Loucy (cell line): Measurements from ENCODE around the gene DHRS3.

Experiments used
- H2AFZ ChIP-seq: fragments of 200-600 bp; sonication (generic); 2 replicates; pipeline ENCODE4 v1.6.0; 2016; ENCODE audit warnings: antibody characterized with exemption, mild to moderate bottlenecking, low read length, moderate library complexity
- H3F3A ChIP-seq: fragments of 200-600 bp; 2 replicates; pipeline ENCODE4 v1.6.0; 2016; ENCODE audit warnings: antibody characterized with exemption, low read depth, mild to moderate bottlenecking
- H3K27me3 ChIP-seq: fragments of 200-600 bp; sonication (generic); 2 replicates; pipeline ENCODE4 v1.6.1; 2014; ENCODE audit warnings: low read length, mild to moderate bottlenecking; ENCODE audit not compliant: insufficient read depth, poor library complexity, severe bottlenecking
- H3K36me3 ChIP-seq: fragments of 200-600 bp; sonication (generic); 2 replicates; pipeline ENCODE4 v1.6.1; 2016; ENCODE audit warnings: low read length; ENCODE audit not compliant: insufficient read depth
- H3K4me1 ChIP-seq: fragments of 200-600 bp; sonication (generic); 2 replicates; pipeline ENCODE4 v1.5.1; 2014; ENCODE audit warnings: low read length, mild to moderate bottlenecking; ENCODE audit not compliant: insufficient read depth, poor library complexity, severe bottlenecking
- H3K4me2 ChIP-seq: fragments of 200-600 bp; sonication (generic); 2 replicates; pipeline ENCODE4 v1.6.0; 2014; ENCODE audit warnings: antibody characterized with exemption, low read length, low read depth, mild to moderate bottlenecking; ENCODE audit not compliant: poor library complexity, severe bottlenecking
- H3K4me3 ChIP-seq: fragments of 200-600 bp; sonication (generic); 2 replicates; pipeline ENCODE4 v1.5.1; 2014; ENCODE audit warnings: low read length, mild to moderate bottlenecking, mixed read lengths; ENCODE audit not compliant: poor library complexity, severe bottlenecking
- H3K79me2 ChIP-seq: fragments of 200-600 bp; sonication (generic); 2 replicates; pipeline ENCODE4 v1.6.1; 2014; ENCODE audit warnings: low read length; ENCODE audit not compliant: insufficient read depth
- H3K9ac ChIP-seq: fragments of 200-600 bp; sonication (generic); 2 replicates; pipeline ENCODE4 v1.6.0; 2014; ENCODE audit warnings: mild to moderate bottlenecking, low read depth, low read length, moderate library complexity; ENCODE audit not compliant: poor library complexity, severe bottlenecking
- H3K9me2 ChIP-seq: fragments of 200-600 bp; sonication (generic); replicated peaks from 2 replicates; pipeline ENCODE4 v1.6.1; 2016; ENCODE audit warnings: low read depth, low read length, mixed read lengths
- H3K9me3 ChIP-seq: fragments of 200-600 bp; sonication (generic); 2 replicates; pipeline ENCODE4 v1.6.1; 2014; ENCODE audit warnings: mild to moderate bottlenecking, antibody characterized with exemption, low read length, low read depth; ENCODE audit not compliant: insufficient read depth
- H4K20me1 ChIP-seq: fragments of 200-600 bp; sonication (generic); 2 replicates; pipeline ENCODE4 v1.6.0; 2014; ENCODE audit warnings: antibody characterized with exemption, low read length, mild to moderate bottlenecking; ENCODE audit not compliant: insufficient read depth, poor library complexity, severe bottlenecking
- CTCF ChIP-seq: fragments of 200-600 bp; sonication (generic); conservative IDR thresholded peaks from 2 replicates; pipeline ENCODE4 v1.5.1; 2014; ENCODE audit warnings: mild to moderate bottlenecking, antibody characterized with exemption, low read length
- EZH2phosphoT487 ChIP-seq: fragments of 200-600 bp; IDR thresholded peaks from 2 replicates; pipeline ENCODE4 v1.6.1; 2018; ENCODE audit warnings: antibody characterized with exemption, mild to moderate bottlenecking, moderate library complexity, borderline replicate concordance

Gene DHRS3

DNA sequence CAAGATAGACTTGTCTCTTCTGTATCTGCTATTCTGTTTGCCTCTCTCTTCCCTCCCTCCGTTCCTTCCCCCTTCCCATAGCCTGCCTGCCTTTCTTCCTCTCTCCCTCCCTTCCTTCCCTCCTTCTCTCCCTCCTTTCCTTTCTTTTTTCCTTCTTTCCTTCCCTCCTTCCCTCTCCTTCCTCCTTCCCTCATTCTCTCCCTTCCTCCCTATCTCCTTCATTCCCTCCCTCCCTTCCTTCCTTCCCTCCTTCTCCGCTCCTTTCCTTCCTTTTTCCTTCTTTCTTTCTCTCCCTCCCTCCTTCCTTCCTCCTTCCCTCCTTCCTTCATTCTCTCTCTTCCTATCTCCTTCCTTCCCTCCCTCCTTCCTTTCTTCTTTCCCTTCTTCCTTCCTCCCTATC lies 26.8 kb upstream of the DHRS3 start:
- H3K4me1 ChIP-seq: no peaks in the 10 kb centered on the region
- no peaks in the 10 kb centered on the region for H3K79me2 ChIP-seq
- H4K20me1 ChIP-seq: no peaks in the 10 kb centered on the region
- H3K36me3 ChIP-seq: no peaks in the 10 kb centered on the region
- TF ChIP-seq CTCF (no peak), EZH2phosphoT487 (no peak)
- no peak overlapping the region for H3K4me3 ChIP-seq
- no peak overlapping the region for H3K4me2 ChIP-seq
- H3F3A ChIP-seq: no peaks in the 10 kb centered on the region
- H3K27me3 ChIP-seq: no peaks in the 10 kb centered on the region
- H3K9me3 ChIP-seq: peaks cover 8% of the 10 kb centered on the region; the same call in 1 of the 2 replicates
- H3K9ac ChIP-seq: no peak overlapping the region
- no peaks in the 10 kb centered on the region for H3K9me2 ChIP-seq
- H2AFZ ChIP-seq: no peak overlapping the region

DNA sequence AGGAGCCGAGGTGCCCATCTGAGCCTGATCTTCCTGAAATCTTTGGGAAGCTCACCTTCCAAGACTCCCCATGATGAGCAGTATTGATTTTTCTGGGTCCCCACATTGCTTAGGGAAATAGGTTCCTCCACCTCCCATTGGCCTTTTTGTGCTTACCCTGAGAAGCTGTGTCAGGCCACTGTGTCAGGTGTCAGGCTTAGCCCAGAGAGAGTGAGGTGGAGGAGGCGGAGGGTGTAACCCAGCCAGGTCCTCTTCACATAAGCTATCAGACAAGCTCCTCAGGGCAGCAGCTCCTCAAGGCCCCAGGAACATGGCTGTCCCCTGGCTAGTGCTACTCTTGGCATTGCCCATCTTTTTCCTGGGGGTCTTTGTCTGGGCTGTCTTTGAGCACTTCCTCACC lies 26.2 kb upstream of the DHRS3 start:
- Histone ChIP-seq H3K9me3 (peaks cover 13% of the 10 kb centered on the region; the same call in 1 of the 2 replicates), H3F3A (no peaks in the 10 kb centered on the region), H2AFZ (no peak overlapping the region), H3K9ac (no peak overlapping the region), H3K79me2 (no peaks in the 10 kb centered on the region), H3K9me2 (no peaks in the 10 kb centered on the region), H3K4me2 (no peak overlapping the region), H3K36me3 (no peaks in the 10 kb centered on the region), H4K20me1 (no peaks in the 10 kb centered on the region), H3K4me1 (no peaks in the 10 kb centered on the region), H3K4me3 (no peak overlapping the region), H3K27me3 (no peaks in the 10 kb centered on the region)
- no peak for TF ChIP-seq EZH2phosphoT487
- no peak for TF ChIP-seq CTCF

GRCh38 chr1:12643785-12644184 lies 25.8 kb upstream of the DHRS3 start, which contains the start of gene AADACL4:
AADACL4 (plus strand) TSS chr1:12644085; CDS start chr1:12644547, 462 bp downstream.
- no peaks in the 10 kb centered on the region for H4K20me1 ChIP-seq
- peaks cover 13% of the 10 kb centered on the region; the same call in 1 of the 2 replicates for H3K9me3 ChIP-seq
- H3K27me3 ChIP-seq: no peaks in the 10 kb centered on the region
- no peak within 1 kb of the TSS for H3K9ac ChIP-seq
- no peaks in the 10 kb centered on the region for H3K79me2 ChIP-seq
- H3K4me2 ChIP-seq: no peak within 1 kb of the TSS
- no peaks in the 10 kb centered on the region for H3K9me2 ChIP-seq
- no peak within 1 kb of the TSS for H2AFZ ChIP-seq
- no peak for TF ChIP-seq CTCF
- no peak within 1 kb of the TSS for H3K4me3 ChIP-seq
- no peaks in the 10 kb centered on the region for H3K36me3 ChIP-seq
- no peaks in the 10 kb centered on the region for H3K4me1 ChIP-seq
- H3F3A ChIP-seq: no peaks in the 10 kb centered on the region
